WTC11 (cell line): ENCODE data around the gene NBL1. TPM values are rescaled to one million over a fixed set of nuclear protein-coding genes. Genes with fewer than 3 reads are reported as not detected.

ENCODE experiments used
- ATAC-seq: fragments of 200-7000 bp; cut with Tn5 transposase; 2 replicates; pipeline ENCODE4 v1.10.0; 2021; ENCODE audit warnings: mild to moderate bottlenecking, moderate library complexity
- CTCF ChIA-PET: fragments of 300-600 bp; sonication (Branson Sonifier 250); formaldehyde crosslinking; loops from one replicate; lab custom pipeline; 2021; ENCODE audit warnings: antibody characterized with exemption; lab: Charles Lee
- POLR2A ChIA-PET: fragments of 350-600 bp; sonication (Branson Sonifier 250); formaldehyde crosslinking; loops from one replicate; lab custom pipeline; 2021; ENCODE audit warnings: antibody characterized with exemption; lab: Charles Lee
- DNase-seq: peaks from one replicate; pipeline ENCODE4 v3.0.0; 2021; ENCODE audit warnings: low spot score
- H3K27ac Mint-ChIP-seq: 2 replicates; pipeline ENCODE4 v1.8.0; 2021; ENCODE audit warnings: mixed read lengths
- H3K27me3 Mint-ChIP-seq: 2 replicates; pipeline ENCODE4 v1.8.0; 2021; ENCODE audit warnings: low read depth, mild to moderate bottlenecking, moderate library complexity, mixed read lengths
- H3K36me3 Mint-ChIP-seq: 2 replicates; pipeline ENCODE4 v1.8.0; 2021; ENCODE audit warnings: mixed read lengths
- H3K4me1 Mint-ChIP-seq: 2 replicates; pipeline ENCODE4 v1.8.0; 2022; ENCODE audit warnings: mixed read lengths
- H3K4me3 Mint-ChIP-seq: 2 replicates; pipeline ENCODE4 v1.8.0; 2021; ENCODE audit warnings: mild to moderate bottlenecking, moderate library complexity, mixed read lengths
- H3K9me3 Mint-ChIP-seq: 2 replicates; pipeline ENCODE4 v1.8.0; 2021; ENCODE audit warnings: mixed read lengths
- GTF2I ChIP-seq: fragments of 250-450 bp; sonication (Bioruptor Pico); conservative IDR thresholded peaks from 2 replicates; pipeline ENCODE4 v1.4.0; 2021; ENCODE audit warnings: mild to moderate bottlenecking
- IRF2 ChIP-seq: sonication (generic); formaldehyde crosslinking; IDR thresholded peaks from 2 replicates; pipeline ENCODE4 v1.8.0; 2022; ENCODE audit warnings: low read depth, missing genetic modification reagents, borderline replicate concordance
- JAZF1 ChIP-seq: fragments of 250-450 bp; sonication (Bioruptor Pico); IDR thresholded peaks from 2 replicates; pipeline ENCODE4 v1.9.0; 2021; ENCODE audit warnings: moderate library complexity, mild to moderate bottlenecking, inconsistent platforms
- RELA ChIP-seq: sonication (generic); formaldehyde crosslinking; IDR thresholded peaks from 2 replicates; pipeline ENCODE4 v1.8.1; 2022; ENCODE audit warnings: missing genetic modification reagents, mild to moderate bottlenecking, borderline replicate concordance
- RORB ChIP-seq: fragments of 250-450 bp; sonication (Bioruptor Pico); IDR thresholded peaks from 2 replicates; pipeline ENCODE4 v1.9.0; 2021; ENCODE audit warnings: mild to moderate bottlenecking
- SP1 ChIP-seq: sonication (generic); formaldehyde crosslinking; conservative IDR thresholded peaks from 2 replicates; pipeline ENCODE4 v1.8.1; 2022; ENCODE audit warnings: missing genetic modification reagents
- TEAD4 ChIP-seq: sonication (generic); formaldehyde crosslinking; IDR thresholded peaks from 2 replicates; pipeline ENCODE4 v1.8.0; 2022; ENCODE audit warnings: mild to moderate bottlenecking, missing genetic modification reagents
- ZNF219 ChIP-seq: sonication (generic); formaldehyde crosslinking; IDR thresholded peaks from 2 replicates; pipeline ENCODE4 v1.8.0; 2023; ENCODE audit warnings: missing genetic modification reagents, mild to moderate bottlenecking, borderline replicate concordance
- ZNF232 ChIP-seq: sonication (generic); formaldehyde crosslinking; IDR thresholded peaks from 2 replicates; pipeline ENCODE4 v1.8.0; 2022; ENCODE audit warnings: mild to moderate bottlenecking, missing genetic modification reagents
- ZNF671 ChIP-seq: fragments of 250-450 bp; sonication (Bioruptor Pico); IDR thresholded peaks from 2 replicates; pipeline ENCODE4 v1.8.0; 2021; ENCODE audit warnings: mild to moderate bottlenecking
- total RNA-seq: library from RNA; stranded (reverse); gene quantifications from 3 replicates; pipeline ENCODE4 v1.2.3, GENCODE V29; 2021
- TF ChIP-seq, protein P1 (sequence below): sonication (generic); formaldehyde crosslinking; IDR thresholded peaks from 2 replicates; pipeline ENCODE4 v1.8.1; 2023; ENCODE audit warnings: mild to moderate bottlenecking, missing genetic modification reagents, moderate library complexity
- TF ChIP-seq, protein P2 (sequence below): sonication (generic); formaldehyde crosslinking; IDR thresholded peaks from 2 replicates; pipeline ENCODE4 v1.8.1; 2022; ENCODE audit warnings: missing genetic modification reagents, borderline replicate concordance
- TF ChIP-seq, protein P3 (sequence below): sonication (generic); formaldehyde crosslinking; IDR thresholded peaks from 2 replicates; pipeline ENCODE4 v1.8.0; 2023; ENCODE audit warnings: missing genetic modification reagents
- TF ChIP-seq, protein P4 (sequence below): sonication (generic); formaldehyde crosslinking; IDR thresholded peaks from 2 replicates; pipeline ENCODE4 v1.8.1; 2023; ENCODE audit warnings: mild to moderate bottlenecking, moderate library complexity, missing genetic modification reagents
- TF ChIP-seq, protein P5 (sequence below): sonication (generic); formaldehyde crosslinking; IDR thresholded peaks from 2 replicates; pipeline ENCODE4 v1.8.0; 2023; ENCODE audit warnings: mild to moderate bottlenecking, missing genetic modification reagents
- TF ChIP-seq, protein P6 (sequence below): fragments of 250-450 bp; sonication (Bioruptor Pico); IDR thresholded peaks from 2 replicates; pipeline ENCODE4 v2.1.2; 2022; ENCODE audit warnings: mild to moderate bottlenecking, moderate library complexity

Gene NBL1
- total RNA-seq, 1 experiment from 2014 or later = 17.1 TPM

DNA sequence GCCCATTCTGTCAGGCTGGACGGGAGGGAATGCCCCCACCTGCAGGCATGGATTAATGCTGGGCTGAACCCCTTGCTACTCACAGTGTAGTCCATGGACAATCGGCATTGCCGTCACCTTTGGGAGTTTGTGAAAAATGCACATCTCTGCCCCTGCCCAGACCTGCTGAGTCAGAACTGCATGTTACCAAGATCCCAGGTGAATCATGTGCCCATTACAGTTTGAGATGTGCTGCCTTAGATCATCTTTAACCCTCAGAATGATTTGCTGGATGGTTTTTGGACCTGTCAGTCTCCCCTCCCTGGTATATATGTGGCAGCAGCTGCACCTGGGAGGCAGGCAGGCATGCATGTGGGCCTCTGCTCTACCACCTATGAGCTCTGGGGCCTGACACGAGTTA is 35.6 kb downstream of the NBL1 start:
- TF ChIP-seq SP1 (no peak), GTF2I (no peak), ZNF232 (CRISPR knock-in tag) (no peak), RELA (CRISPR knock-in tag) (no peak), RORB (CRISPR knock-in tag) (no peak), TEAD4 (CRISPR knock-in tag) (no peak)
- TF ChIP-seq, protein P1, sequence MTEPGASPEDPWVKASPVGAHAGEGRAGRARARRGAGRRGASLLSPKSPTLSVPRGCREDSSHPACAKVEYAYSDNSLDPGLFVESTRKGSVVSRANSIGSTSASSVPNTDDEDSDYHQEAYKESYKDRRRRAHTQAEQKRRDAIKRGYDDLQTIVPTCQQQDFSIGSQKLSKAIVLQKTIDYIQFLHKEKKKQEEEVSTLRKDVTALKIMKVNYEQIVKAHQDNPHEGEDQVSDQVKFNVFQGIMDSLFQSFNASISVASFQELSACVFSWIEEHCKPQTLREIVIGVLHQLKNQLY (CRISPR knock-in tag) = no peak
- TF ChIP-seq, protein P2, sequence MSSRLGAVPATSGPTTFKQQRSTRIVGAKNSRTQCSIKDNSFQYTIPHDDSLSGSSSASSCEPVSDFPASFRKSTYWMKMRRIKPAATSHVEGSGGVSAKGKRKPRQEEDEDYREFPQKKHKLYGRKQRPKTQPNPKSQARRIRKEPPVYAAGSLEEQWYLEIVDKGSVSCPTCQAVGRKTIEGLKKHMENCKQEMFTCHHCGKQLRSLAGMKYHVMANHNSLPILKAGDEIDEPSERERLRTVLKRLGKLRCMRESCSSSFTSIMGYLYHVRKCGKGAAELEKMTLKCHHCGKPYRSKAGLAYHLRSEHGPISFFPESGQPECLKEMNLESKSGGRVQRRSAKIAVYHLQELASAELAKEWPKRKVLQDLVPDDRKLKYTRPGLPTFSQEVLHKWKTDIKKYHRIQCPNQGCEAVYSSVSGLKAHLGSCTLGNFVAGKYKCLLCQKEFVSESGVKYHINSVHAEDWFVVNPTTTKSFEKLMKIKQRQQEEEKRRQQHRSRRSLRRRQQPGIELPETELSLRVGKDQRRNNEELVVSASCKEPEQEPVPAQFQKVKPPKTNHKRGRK = no peak
- TF ChIP-seq, protein P3, sequence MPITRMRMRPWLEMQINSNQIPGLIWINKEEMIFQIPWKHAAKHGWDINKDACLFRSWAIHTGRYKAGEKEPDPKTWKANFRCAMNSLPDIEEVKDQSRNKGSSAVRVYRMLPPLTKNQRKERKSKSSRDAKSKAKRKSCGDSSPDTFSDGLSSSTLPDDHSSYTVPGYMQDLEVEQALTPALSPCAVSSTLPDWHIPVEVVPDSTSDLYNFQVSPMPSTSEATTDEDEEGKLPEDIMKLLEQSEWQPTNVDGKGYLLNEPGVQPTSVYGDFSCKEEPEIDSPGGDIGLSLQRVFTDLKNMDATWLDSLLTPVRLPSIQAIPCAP (CRISPR knock-in tag) = no peak
- TF ChIP-seq, protein P4, sequence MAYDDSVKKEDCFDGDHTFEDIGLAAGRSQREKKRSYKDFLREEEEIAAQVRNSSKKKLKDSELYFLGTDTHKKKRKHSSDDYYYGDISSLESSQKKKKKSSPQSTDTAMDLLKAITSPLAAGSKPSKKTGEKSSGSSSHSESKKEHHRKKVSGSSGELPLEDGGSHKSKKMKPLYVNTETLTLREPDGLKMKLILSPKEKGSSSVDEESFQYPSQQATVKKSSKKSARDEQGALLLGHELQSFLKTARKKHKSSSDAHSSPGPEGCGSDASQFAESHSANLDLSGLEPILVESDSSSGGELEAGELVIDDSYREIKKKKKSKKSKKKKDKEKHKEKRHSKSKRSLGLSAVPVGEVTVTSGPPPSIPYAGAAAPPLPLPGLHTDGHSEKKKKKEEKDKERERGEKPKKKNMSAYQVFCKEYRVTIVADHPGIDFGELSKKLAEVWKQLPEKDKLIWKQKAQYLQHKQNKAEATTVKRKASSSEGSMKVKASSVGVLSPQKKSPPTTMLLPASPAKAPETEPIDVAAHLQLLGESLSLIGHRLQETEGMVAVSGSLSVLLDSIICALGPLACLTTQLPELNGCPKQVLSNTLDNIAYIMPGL (CRISPR knock-in tag) = no peak
- TF ChIP-seq, protein P5, sequence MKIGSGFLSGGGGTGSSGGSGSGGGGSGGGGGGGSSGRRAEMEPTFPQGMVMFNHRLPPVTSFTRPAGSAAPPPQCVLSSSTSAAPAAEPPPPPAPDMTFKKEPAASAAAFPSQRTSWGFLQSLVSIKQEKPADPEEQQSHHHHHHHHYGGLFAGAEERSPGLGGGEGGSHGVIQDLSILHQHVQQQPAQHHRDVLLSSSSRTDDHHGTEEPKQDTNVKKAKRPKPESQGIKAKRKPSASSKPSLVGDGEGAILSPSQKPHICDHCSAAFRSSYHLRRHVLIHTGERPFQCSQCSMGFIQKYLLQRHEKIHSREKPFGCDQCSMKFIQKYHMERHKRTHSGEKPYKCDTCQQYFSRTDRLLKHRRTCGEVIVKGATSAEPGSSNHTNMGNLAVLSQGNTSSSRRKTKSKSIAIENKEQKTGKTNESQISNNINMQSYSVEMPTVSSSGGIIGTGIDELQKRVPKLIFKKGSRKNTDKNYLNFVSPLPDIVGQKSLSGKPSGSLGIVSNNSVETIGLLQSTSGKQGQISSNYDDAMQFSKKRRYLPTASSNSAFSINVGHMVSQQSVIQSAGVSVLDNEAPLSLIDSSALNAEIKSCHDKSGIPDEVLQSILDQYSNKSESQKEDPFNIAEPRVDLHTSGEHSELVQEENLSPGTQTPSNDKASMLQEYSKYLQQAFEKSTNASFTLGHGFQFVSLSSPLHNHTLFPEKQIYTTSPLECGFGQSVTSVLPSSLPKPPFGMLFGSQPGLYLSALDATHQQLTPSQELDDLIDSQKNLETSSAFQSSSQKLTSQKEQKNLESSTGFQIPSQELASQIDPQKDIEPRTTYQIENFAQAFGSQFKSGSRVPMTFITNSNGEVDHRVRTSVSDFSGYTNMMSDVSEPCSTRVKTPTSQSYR = no peak
- CTCF ChIA-PET = interaction anchor here (0.6 to 1.6 kb wide), 4 partner anchors 18 to 26 kb away, joined by 3 to 6 read pairs (median 4); no protein-coding TSS in a partner anchor
- no peak overlapping the region for H3K27ac Mint-ChIP-seq

DNA sequence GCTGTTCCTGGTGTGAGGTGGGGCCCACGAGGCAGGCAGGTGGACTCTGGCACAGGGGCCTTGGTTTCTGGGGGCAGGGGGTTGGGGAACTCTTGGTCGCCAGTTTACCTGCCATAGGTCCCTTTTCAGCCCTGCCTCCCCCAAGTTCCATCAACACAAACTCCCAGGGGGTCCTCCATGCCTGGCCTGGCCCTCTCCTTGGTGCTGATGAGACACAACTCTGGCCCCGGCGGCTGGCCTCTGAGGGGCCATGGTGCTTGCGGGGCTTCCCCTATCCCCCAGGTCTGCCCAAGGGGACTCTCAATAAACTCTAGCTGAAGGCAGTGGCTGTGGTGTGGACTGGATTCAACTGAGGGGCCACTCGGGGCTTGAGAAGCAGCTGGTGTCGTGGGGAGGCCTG is 36.5 kb downstream of the NBL1 start:
- Mint-ChIP-seq H3K27me3 (peaks cover 5% of the 10 kb centered on the region), H3K27ac (no peak overlapping the region), H3K36me3 (no peaks in the 10 kb centered on the region), H3K9me3 (no peaks in the 10 kb centered on the region), H3K4me3 (no peak overlapping the region), H3K4me1 (peaks cover 7% of the 10 kb centered on the region)
- DNase-seq (no peak), ATAC-seq (no peak)
- TF ChIP-seq JAZF1 (CRISPR knock-in tag) (no peak), ZNF671 (CRISPR knock-in tag) (no peak), IRF2 (CRISPR knock-in tag) (no peak), RELA (CRISPR knock-in tag) (no peak), ZNF219 (CRISPR knock-in tag) (no peak)
- TF ChIP-seq, protein P6, sequence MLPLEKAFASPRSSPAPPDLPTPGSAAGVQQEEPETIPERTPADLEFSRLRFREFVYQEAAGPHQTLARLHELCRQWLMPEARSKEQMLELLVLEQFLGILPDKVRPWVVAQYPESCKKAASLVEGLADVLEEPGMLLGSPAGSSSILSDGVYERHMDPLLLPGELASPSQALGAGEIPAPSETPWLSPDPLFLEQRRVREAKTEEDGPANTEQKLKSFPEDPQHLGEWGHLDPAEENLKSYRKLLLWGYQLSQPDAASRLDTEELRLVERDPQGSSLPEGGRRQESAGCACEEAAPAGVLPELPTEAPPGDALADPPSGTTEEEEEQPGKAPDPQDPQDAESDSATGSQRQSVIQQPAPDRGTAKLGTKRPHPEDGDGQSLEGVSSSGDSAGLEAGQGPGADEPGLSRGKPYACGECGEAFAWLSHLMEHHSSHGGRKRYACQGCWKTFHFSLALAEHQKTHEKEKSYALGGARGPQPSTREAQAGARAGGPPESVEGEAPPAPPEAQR (CRISPR knock-in tag) = no peak
- ChIA-PET POLR2A (interaction anchor here (0.5 kb wide), 1 partner anchor 147 kb away, joined by 3 read pairs; no protein-coding TSS in a partner anchor), CTCF (interaction anchor here (0.6 to 1.6 kb wide), 5 partner anchors 24 to 368 kb away, joined by 3 to 5 read pairs (median 3); no protein-coding TSS in a partner anchor)

More for the DNA sequence above, 35.6 kb downstream of the NBL1 start:
- Mint-ChIP-seq H3K9me3 (no peaks in the 10 kb centered on the region), H3K36me3 (no peaks in the 10 kb centered on the region), H3K4me3 (no peak overlapping the region), H3K27me3 (peaks cover 14% of the 10 kb centered on the region), H3K4me1 (peaks cover 7% of the 10 kb centered on the region)
- POLR2A ChIA-PET = no interaction called here
- ATAC-seq (no peak), DNase-seq (no peak)
